Measurements from ENCODE around the gene SCUBE1.
A peak's percentile ranks its signal among the peaks of the same experiment; 100 is the strongest.

SCUBE1 gene

DNA sequence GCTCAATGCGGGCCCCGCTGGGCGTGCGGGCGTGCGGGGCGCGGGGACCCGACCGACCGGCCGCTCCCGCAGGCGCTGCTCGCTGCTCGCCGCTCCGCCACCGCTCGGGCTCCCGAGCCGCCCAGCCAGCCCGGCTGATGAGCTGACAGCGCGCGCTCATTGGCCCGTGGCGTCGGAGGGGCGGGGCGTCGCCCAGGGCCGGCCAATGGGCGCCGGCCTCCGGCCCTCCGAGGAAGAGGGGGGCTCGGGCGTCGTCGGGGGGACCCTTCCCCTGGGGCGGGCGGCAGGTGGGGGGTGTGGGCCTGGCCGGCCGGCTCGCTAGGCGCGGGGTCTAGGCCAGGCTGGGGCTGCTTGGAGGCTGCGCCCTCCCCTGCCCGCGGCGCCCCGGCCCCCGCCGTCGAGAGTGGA lies at the start of gene SCUBE1:
TSS of gene SCUBE1 (minus strand) at position 111 of the 408 bp plus-strand sequence. CDS start 111 bp downstream, outside the sequence.
- DNase-seq (ENCODE audit: low read depth in 2 of 2) = peak; percentile 6 to 12

DNA sequence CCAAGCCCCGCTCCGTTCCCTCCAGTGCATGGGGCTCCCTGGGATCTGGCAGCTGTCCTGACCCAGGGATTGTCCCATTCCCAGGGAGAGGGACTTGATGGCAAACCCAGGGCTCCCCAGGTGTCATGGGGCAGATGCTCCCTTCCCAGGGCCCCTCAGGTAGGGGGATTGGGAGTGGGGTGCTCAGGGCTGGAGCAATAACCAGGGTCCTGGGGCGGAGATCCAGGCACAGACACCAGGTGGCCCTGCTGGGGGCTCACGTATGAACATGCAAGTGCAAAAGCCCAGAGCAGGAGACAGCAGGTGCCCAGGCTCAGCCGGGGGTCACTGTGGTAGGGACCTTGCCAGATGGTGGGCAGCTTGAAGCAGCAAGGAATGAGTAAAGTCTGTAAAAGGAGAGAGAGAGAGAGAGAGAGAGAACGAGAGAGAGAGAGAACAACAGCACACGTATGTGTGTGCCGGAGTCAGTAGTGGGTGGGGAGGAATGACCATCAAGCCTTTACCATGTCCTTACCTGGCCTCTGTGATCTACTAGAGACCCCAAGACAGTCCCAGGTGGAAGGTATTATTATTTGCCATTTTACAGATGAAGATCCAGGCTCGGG lies 49.3 kb upstream of the SCUBE1 start:
- no peak for DNase-seq (ENCODE audit: low read depth in 2 of 2)

DNA sequence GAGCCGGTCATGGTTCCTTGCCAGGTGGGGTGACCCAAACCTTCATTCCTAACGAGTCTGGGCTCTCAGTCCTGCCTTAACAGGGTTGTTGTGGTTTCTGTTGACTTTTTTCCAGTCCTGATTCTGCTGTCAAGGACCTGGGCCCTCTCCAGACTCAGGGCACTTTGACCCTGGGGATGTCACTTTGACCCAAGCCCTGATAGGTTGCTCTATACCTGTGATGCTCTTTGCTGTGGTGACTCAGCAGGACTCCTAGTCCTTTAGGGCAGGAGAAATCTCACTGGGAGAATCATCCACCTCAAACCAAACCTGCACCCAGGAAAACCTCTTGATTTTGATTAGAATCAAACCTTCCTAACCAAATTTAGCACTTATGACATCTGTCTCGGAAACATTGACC lies 48.1 kb upstream of the SCUBE1 start:
- DNase-seq (ENCODE audit: low read depth in 2 of 2) = no peak

DNA sequence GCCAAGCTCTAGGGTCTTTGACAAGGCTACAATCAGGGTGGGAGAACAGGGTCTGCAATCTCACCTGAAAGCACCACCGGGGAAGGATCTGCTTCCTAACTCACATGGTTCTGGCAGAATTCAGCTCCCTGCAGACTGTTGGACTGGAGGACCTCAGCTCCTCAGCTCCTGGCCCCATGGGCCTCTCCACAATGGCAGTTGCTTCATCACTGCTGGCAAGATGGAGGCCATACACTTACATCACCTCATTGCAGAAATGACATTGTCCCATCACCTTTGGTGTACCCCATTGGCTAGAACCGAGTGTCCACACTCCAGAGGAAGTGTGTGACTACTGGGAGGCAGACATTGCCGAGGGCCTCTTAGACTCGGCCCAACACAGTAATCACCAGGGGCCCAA lies 47.7 kb upstream of the SCUBE1 start:
- no peak for DNase-seq (ENCODE audit: low read depth in 2 of 2)

DNA sequence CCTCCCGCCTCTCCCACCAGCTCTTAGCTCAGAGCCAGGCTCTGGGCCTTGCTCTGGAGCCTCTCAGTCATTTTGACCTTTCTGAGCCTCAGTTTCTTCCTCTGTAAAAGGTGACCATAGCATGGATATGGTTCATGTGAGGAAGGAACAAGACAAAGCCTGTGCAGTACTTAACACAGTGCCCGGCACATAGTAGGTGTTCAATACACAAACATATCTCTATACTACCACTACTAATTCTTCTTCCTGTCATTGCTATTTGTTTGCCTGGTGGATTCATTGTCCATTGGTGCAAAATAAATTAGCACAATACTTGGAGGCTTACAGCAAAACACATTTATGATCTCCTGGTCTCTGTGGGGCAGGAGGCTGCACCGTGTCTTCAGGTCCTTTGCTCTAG lies 47.0 kb upstream of the SCUBE1 start:
- no peak for DNase-seq (ENCODE audit: low read depth in 2 of 2)

DNA sequence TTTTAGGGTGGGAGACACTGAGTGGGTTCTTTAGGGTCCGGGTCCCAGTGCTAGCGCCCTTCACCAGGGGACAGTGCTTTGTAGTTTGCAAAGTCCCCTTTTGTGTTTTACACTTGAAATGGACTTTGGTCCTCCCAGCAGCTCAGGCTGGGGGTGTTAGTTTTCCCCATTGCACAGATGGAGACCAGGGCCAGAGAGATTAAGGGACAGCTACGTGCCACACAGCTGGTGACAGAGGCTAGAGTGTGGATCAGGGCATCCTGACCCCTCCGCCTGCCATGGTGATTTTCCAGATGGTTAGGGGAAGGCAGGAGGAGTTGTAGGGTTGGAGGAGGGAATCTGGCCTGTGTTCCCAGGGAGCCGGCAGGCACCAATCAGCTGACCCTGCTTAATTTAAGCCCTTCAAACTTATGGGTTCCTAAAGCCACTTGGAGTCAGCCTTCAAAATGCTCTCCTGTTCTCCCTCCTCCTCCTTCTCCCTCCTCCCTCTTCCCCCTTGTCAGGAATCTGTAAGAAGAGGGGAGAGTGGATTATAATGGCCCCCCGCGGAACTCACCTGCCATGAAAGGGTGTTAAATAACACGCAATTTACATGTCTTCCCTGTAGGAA lies 46.2 kb upstream of the SCUBE1 start:
- DNase-seq (ENCODE audit: low read depth in 2 of 2) = no peak

DNA sequence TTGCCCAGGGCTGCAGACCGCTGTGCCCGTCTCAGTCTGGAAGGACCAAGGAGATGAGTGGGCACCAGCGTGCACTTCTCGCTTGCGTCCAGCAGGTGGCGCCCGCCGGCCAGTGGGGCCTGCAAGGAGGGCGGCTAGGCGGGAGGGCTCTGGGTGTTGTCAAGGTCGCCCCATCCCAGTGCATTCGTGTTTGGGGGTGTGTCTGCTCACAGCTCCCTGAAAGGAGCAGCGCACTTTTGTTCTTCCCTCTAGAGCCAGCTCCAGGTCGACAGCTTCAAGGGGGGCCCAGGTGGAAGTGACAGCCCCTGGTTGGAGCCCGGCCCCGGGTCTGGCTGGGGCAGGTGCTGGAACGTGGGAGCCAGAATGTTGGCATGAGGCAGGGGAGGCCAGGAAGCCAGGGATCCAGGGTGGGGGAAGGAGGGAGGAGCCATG lies 45.3 kb upstream of the SCUBE1 start:
- DNase-seq (ENCODE audit: low read depth in 2 of 2) = peak; percentile 34 to 36

DNA sequence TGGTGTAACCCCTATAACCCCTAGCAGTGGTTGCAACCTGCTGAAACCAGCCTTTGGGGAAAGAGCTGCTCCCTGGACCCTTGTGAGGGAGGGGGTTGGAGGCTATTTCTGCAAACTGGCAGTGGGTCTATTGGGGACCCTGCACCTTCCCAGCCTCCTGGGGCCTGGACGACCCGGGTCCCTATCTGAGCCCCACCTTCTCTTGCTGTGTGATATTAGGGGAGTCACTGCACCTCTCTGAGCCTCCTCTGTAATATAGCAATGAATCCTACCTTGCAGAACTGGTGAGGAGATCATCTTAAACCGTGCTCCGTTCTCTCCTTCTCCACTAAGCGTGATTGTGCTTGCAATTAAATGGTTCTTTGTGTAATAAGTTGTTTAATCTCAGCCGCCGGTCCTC lies 44.6 kb upstream of the SCUBE1 start:
- no peak for DNase-seq (ENCODE audit: low read depth in 2 of 2)

DNA sequence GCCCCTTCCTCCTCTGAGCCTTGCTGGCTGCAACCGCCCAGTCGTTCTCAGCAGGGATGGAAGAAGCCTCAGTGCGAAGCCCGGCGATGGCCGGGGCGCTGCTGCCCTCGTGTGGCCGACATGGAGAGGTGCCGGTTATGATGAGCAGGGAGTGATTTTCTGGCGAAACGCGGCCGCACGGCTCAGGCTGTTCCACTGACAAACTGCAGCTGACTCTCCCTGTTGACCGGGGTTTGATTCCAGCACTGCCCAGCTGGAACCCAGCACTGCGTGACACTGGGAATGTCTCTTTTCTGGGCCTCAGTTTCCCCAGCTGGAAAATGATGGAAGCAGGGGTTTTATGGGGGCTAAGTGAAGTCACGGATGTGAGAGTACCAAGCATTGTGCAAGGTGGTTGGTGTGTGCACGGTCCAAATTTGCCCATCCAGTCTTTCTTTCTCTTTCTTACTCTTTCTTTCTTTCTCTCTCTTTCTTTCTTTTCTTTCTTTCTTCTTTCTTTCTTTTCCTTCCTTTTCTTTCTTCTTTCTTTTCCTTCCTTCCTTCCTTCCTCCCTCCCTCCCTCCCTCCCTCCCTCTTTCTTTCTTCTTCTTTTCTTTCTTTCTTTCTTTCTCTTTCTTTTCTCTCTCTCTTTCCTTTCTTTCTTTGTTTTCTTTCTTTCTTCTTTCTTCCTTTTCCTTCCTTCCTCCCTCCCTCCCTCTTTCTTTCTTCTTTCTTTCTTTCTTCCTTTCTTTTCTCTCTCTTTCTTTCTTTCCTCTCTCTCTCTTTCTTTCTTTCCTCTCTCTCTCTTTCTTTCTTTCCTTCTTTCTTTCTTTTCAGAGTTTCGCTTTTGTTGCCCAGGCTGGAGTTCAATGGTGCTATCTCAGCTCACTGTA lies 42.8 kb upstream of the SCUBE1 start:
- DNase-seq (ENCODE audit: low read depth in 2 of 2) = peak; percentile 30 to 40

DNA sequence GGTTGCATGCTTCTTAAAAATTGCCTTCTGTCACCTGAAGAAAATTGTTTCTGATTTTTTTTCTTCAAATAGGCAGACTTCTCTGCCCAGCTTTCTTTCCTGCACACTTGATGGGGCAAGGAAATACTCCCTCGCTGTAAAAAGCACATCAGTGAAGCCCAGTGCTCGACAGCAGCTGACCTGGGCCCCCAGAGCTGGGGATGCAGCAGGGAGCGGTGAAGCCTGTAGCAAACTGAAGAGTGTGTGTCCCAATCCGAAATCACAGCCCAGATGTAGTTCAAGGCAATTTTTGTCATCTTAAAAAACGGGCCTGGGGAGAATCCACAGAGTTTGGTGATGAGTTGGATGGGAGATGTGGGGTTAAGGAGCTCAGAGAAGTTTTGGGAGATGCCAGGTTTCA lies 41.7 kb upstream of the SCUBE1 start:
- DNase-seq (ENCODE audit: low read depth in 2 of 2) = no peak

DNA sequence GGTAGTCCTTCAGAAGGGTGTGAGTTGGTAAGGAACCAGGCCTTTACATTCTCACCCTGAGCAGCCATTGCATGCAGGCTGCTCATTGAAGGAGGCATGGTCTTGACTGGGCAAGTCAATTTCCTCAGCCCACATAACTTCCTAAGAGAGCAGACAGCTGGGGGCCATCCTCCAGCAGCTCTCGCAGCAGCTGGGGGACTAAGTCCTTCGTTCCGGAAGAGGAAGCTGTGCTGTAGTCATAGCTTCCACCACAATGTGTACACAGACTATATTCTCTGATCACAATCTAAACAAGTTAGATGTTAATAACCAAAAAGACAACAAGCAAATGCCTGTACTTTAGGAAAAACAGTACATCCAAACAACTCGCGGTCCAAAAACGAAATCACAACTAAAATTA lies 38.5 kb upstream of the SCUBE1 start:
- DNase-seq (ENCODE audit: low read depth in 2 of 2) = no peak

DNA sequence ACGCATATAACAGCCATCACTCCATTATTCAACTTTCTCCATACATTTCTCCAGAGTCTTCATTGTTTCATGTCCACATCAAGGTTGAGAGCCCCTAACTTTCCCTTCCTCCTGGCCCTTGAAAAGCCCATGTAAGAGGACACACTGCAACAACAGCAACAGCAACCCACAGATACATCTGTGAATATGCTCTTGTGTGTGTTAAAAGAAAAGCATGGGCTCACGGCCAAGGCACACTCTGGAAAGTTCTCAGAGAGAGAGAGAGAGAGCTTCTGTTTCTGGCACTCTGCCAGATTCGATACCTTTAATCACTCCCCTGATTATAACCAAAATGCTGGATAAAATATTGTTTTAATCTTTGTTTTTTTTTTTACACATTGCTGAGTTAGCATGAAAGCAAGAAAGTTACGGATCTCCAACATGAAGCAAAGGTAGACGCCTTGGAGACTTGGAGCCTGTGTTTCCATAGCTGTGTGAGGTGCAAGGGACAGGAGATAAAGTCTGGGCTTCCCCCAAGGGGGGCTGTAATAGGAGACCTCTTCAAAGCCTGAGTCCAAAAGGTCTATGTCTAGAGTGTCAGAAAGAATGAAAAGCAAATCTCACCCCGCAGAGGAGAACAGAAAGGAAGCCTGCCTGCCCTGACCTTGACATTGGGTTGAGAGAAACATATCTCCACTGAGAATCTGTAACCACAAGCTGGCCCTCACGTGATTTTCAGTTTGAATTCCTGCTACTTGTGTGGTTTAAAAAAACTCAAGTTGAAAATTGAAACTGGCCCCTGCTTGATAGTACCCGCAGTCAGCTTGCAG lies 34.9 kb upstream of the SCUBE1 start:
- no peak for DNase-seq (ENCODE audit: low read depth in 2 of 2)

DNA sequence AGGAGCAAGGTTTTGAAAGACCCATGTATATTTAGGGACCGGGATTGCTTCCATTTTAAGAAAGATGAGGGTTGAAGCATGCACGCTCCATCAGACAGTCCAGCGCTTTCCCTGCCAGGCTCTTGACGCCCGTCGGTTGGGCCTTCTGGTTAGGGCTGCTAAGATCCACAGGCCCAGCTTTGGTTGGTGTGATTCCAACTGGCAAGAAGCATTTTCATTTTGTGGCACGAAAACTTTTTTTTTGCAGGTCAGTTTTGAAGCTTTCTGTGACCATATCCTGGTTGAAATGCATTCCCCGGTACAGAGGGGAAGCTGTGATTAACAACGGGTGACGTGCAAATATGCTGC lies 34.4 kb upstream of the SCUBE1 start:
- no peak for DNase-seq (ENCODE audit: low read depth in 2 of 2)

DNA sequence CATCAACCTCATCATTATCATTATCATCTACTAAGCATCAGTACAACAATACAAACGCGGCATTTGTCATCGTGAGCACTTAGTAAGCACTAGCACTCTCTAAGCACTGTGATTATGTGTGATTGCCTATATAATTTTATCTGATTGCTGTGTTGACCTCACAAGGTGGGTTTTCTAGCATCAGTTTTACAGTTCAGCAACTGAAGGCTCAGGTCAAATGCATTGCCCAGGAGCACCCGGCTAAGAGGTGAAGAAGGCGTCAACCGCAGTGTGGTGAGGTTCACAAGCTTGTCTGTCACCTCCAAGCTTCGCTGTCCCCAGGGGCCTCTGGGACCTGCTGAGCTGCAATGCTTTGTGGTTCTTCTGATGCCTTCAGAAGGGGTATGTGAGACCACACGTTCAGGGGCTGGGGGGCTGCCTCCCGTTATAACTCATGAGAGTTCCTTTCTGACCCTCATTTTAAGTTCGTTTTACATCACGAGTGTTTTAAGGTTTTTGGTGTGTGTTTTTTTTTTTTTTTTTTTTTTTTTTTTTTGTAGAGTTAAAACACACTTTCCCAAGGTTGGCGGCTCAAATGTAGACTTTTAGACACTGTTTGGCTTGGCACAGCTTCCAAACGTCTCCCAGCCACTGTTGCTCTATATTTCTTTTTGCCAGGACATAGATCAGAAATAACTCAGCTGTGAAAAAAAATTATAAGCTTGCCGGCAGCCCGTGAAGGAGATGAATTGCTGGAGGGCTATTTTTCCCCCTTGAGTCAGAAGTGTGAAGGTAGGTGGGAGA lies 33.8 kb upstream of the SCUBE1 start:
- peak; percentile 6 to 14 for DNase-seq (ENCODE audit: low read depth in 2 of 2)

DNA sequence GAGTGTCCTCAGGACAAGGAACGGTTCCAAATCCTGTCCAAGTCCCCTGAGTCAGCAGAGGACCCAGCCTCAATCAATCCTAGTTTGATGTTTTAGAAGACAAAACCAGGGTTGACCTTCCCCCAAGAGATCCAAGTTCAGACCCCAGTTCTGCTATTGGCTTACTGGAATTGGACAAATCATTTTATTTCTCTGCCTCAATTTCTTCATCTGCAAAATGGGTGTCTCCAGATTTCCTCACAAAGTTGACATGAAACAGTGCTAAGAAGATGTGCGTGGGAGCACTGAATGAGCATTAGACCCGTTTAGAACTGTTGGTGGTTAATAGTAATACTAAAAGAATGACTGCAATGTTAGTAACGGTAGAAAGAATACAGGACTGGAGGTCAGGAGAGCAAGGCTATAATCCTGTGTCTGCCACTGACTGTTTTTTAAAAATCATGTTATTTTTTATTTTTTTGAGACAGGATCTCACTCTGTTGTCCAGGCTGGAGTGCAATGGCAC lies 32.8 kb upstream of the SCUBE1 start:
- DNase-seq (ENCODE audit: low read depth in 2 of 2) = no peak

DNA sequence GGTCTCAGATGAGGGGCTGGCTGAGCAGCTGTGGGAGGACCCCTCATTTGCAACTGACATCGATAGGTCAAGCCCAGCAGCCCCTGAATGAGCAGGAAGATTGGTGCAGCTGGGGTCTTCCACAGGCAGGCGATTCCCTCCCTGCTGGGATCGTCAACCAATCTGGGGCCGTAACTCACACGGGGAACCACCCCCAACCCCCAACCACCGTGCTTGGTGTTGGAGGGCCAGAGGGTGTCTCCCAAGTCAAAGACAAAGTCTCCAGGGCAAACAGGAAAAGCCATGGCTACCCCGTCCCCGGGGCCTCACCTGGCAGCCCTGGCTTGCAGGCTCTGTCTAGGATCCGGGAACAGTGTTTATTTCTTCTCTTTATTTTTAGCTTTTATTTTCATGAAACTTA lies 26.9 kb upstream of the SCUBE1 start:
- DNase-seq (ENCODE audit: low read depth in 2 of 2) = no peak

DNA sequence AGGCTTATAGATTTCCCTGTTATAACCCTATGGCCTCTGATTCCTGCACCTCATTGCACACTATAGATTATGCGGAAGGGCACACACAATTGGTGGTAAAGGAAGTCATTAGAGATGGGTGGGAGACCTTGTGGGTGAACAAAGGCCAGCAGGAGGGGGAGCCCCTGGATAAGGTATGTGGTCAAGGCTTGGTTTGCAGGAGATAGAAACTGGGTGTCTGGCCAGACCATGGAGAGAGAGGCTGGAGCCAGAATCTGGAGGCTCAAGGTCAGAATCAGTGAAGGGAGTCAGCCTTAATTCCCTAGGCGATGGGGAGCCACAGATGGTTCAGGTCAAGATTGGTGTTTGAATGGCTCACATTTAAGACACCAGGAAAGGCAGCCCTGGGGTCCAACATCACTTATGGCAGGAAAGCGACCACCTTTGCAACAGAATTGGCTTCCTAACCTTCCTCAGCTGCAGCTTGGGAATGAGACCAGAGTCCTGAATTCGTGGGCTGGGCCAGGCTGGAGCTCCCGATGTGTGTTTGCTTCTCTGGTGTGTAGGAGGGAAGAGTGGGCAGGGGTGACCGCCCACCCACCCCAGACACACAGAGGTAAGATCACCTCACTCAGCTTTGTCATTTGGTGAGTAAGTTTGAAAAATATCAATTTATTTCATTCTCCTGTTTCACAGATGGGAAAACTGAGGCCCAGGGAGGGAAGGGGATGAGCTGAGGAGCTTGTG lies 22.7 kb upstream of the SCUBE1 start:
- DNase-seq (ENCODE audit: low read depth in 2 of 2) = no peak

DNA sequence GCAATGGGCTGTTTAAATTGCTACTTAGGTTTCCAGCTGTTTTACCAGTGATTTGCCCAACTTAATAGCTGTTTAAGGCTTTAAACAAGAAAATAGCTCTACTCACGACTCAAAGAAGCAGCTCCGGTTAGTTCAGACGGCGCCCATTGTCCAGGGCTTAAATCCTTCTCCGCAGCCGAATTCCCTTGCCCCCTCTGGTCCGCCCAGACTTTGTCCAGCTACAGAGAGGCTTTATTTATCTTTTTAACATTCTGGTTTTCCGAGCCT lies 20.9 kb upstream of the SCUBE1 start:
- DNase-seq (ENCODE audit: low read depth in 2 of 2) = no peak

DNA sequence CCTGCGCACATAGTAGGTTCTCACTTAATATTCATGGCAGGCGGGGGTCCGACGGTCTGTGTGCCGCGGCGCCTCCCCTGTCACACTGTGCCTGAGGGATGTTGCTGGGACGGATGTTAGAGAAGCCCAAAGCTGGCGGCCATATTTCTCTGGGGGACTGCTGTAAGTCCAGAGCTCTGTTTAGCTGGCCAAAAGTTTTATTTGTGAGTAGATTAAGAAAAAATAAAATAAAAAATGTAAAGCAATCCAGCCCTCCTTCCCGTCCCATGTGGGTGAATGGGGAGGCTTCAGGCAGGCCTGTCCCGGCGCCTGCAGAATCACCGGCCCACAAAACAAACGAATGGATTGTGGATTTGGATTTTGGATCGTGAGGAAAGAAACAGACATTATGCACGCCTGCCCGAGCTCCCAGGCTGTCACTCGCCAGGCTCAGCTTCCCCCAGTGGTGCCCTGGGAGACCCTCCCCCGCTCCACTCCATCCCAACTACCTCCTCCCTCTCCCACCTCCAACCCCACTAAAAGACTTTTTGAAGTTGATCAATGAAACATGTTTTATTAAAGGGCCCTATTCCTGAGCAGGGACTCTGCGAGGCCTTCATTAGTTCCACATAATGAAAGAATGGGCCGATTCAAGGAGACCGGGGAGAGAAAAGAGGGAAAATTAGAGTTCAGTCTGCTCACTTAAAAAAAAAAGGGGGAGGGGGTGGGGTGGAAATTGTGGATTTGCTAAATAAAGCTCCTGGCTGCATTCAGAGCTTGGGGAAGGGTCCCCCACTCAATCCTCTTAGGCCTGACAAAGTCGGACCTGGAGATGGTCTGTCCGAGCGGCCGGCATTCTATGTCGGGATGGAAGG lies 20.4 kb upstream of the SCUBE1 start:
- DNase-seq (ENCODE audit: low read depth in 2 of 2) = no peak

DNA sequence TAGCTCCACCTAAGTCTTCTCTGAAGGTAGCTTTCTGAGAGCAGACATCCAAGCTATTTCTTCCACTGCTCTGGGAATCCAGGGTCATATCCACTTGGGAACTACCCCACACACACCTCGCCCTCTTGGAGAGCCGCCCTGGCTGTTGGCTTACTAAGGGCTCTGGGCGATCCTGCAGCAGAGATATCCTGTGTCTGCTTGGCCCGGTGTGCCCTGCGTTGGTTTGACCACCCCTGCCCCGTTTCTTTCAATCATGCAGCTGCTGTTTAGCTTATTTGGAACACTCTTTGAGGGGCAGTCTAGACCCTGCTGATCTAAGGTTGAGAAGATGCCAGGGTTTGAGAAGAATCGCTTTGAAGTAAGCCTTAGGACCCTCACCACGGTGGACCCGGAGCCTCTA lies 17.4 kb upstream of the SCUBE1 start:
- no peak for DNase-seq (ENCODE audit: low read depth in 2 of 2)
